GM21528 (cell line): ENCODE measurements around the gene ANP32A.
"Not testable (repeated sequence)": the region's sequence is repeated elsewhere in the genome, so short reads cannot be mapped to it uniquely, and the experiment has no call there.

ENCODE experiments used
- ATAC-seq: cut with Tn5 transposase; IDR thresholded peaks from one replicate; pipeline ENCODE4 v1.9.1; 2021; ENCODE audit warnings: mild to moderate bottlenecking, moderate library complexity; ENCODE audit not compliant: unreplicated experiment, low FRiP score

ANP32A gene

DNA sequence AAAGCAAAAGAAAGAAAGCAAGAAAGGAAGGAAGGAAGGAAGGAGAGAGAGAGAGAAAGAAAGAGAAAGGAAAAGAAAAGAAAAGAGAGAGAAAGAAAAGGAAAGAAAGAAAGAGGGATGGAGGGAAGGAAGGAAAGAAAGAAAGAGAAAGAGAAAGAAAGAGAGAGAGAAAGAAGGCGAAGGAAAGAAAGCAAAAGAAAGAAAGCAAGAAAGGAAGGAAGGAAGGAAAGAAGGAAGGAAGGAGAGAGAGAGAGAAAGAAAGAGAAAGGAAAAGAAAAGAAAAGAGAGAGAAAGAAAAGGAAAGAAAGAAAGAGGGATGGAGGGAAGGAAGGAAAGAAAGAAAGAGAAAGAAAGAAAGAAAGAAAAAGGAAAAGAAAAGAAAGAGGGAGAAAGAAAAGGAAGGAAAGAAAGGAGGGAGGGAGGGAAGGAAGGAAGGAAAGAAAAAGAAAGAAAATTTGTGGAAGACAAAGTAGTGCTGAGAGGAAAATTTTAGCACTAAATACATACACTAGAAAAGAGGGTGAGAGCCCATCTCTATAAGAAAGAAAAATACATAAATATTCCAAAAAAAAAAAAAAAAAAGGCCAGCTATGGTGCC is 60.6 kb downstream of the ANP32A start:
- not testable (repeated sequence) for ATAC-seq

DNA sequence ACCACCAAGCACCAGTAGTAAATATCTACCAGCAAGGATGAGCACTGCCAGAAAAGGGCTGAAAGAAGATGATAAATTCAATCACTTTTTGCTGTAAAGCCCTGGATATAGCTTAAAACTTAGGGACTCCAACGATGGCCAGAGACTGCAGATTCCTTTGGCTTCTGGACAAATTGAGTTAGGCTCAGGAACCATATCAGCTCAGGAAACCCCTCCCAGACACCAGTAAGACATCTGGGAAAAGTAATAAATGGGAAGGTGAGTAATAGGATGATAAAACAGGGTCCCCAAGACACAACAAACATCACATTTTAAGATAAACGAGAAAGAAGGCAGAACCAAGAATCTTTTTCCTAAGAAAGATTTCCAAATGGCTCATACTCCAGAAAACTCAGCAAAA is 65.0 kb downstream of the ANP32A start:
- ATAC-seq = no peak

DNA sequence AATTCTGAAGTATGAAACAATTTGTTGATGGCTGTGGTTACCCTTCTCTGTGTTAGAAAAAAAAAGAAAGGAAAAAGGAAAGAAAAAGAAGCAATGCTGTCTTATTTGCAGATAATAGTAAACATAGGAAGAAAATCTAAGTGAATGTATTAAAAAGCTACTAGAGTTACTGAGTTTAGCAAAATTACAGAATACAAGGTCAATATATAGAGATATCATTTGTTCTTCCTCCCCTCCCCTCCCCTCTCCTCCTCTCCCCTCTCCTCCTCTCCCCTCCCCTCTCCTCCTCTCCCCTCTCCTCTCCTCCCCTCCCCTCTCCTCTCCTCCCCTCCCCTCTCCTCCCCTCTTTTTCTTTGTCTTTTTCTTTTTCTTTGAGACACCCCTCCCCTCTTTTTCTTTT is 69.1 kb downstream of the ANP32A start:
- no peak for ATAC-seq

DNA sequence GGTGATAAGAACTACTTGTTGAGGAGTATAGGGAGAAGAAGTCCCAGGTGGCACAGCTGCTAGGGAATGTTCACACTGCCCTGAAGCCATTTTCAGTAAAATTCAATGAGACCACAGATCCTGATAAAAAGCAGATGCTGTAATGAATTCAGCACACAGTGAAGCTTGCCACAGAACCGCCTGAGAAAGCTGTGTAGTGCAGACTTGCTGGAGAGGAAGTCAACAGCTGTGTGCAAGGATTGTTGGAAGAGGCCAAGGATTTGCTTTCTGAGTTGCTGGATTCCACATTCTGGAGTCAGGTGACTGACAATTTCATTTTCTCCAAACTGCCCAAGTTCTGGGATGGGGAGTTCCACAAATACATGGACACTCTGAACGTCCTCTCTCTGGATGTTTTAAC is 70.9 kb downstream of the ANP32A start:
- ATAC-seq = no peak

DNA sequence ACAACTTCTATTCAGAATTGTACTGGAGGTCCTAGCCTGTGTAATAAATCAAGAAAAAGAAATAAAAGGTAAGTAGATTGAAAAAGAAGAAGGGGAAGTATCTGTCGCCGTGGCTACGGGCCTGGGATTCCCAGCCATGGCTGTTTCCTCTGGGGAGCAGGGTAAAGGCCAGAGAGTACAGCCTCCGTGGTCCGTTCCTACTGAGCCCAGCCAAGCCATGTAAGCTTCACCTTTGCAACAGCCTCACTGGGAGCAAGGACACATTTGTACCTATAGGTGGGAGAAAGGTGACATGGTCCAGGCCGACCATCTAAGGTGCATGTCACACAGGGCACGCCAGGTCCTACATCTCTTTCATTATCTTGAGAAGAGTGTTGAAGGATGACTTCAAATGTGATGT is 71.3 kb downstream of the ANP32A start:
- no peak for ATAC-seq

DNA sequence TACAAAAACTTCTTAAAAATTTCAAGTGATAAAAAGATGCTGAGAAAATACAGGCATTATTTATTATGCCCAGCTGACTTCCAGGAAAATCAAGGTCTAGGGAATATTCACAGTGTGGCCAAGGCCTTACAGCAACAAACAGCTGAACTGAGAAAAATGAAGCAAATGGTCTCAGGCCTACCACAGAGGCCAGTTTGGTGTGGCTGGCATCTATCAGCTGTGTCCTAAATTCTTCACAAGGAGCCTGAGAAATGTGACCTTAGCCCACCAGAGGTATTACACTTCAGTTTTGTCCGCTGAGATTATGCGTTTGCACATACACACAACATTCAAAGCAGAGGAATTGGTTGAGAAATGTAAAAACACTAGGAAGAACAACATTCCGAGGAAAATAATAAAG is 77.4 kb downstream of the ANP32A start:
- ATAC-seq = no peak

DNA sequence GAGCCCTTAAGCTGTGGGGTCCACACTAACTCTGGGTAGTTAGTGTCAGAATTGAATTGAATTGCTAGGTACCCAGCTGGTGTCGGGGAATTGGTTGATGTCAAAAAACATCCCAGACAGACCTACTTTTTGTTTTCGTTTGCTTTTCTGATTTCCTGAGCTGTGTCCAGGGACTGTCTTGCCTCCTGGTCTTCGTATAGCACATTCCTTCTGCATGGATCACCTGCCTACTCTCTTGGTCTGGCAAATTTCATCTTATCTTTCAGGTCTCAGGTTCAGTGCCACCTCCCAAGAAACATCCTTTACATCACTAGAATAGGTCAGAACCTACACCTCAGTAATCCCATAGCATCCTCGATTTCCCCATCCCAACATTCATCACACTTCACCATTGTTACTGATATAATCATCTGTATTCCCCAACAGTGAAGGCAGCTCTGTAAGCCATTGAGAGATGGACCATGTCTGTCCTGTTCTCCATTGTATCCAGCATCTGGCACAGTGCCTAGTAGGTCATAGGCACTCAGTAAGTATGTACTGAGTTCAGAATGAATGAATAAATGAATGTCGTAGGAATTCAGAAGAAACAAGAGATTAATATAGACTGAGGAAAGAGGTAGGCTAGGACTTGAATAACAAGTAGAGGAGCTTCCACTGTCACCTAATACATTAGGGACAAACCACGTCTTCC is 81.2 kb downstream of the ANP32A start:
- no peak for ATAC-seq

DNA sequence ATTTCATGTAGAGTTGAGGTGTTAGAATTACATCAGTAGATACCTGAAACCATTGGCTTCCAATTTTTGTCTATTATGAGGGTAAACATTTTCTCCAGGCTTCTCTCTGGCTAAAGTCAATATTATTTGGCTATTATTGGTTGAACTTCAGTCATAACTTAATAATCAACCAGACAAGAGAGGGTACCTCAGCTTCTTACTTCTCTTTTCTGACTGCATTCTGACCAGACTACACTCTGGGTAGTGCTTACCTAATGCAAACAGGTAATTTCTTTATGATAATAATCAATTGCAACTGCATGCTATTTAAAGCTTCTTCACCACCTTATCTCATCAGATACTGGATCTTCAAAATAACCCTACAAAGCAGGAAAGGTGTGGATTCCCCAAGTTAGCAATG is 85.1 kb downstream of the ANP32A start:
- ATAC-seq = no peak

DNA sequence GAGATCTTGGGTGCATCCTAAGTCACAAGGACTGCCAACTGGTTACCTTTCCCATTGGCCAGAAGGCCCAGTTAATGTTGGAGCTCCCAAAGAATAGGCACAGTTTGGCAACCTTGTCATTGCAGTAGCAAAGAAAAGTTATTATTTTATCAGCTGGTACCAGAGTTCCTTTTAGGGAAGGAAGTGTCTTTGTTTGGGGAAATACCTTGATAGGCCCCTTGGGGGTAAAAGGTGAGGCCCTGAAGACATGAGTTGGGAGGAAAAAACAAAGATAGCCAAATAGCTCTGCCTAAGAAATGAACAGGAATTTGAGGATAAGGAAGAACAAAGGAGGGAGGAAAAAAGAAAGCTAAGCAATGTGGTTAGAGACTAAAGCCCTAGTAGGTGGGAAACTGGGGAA is 85.8 kb downstream of the ANP32A start:
- no peak for ATAC-seq

DNA sequence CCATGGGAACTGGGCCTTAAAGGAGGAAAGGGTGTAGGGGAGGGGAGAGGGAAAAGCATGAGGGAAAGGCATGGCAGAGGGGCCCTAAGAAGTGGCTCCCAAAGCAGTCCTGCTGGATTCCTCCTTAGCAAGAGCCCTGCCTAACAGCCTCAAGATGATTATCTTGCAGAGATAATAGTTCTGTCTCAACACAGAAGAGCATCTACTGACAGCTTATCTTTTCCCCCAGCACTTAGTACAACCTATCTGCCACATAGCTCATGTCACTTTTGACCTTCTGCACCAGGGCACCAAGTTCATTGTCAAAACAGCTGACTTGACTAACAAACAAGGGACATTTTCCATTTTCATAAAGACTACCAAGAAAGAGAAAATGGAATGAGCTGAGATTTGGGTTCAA is 86.3 kb downstream of the ANP32A start:
- no peak for ATAC-seq

DNA sequence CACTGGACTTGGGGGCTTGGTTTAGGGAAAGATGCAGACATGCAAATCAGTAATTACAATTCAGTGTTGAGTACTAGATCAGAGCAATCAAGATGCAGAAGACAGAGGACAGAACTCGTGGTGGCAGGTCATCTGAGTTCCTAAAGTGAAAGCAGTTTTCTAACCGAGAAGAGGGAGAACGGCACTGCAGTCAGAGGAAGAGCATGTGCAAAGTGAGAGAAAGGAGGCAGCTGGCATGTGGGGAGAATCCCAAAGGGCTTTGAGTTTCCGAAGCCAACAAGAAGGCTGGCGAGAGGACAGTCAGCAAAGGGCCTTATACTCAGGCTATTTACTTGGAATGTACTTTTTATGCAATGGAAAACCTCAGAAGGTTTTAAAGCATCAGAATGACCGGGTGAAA is 87.0 kb downstream of the ANP32A start:
- no peak for ATAC-seq

DNA sequence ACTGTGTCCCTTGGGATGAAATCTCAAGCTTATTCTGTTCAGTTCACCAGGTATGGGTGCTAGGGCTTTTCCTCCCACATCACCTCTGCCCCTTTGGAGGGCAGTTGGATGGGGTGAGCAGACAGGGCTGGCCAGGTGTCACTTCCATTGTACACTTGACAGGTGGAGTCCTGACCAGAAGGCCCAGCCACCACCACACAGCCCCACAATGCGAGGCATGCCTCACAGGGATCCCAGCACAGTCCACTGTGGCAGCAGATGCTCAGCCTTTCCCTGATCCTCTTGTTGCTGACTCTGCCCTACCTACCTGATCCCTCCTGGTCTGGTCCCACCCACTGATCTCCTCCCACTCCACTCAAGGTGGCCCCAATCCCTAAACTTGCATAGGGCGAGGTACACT is 88.2 kb downstream of the ANP32A start:
- no peak for ATAC-seq

DNA sequence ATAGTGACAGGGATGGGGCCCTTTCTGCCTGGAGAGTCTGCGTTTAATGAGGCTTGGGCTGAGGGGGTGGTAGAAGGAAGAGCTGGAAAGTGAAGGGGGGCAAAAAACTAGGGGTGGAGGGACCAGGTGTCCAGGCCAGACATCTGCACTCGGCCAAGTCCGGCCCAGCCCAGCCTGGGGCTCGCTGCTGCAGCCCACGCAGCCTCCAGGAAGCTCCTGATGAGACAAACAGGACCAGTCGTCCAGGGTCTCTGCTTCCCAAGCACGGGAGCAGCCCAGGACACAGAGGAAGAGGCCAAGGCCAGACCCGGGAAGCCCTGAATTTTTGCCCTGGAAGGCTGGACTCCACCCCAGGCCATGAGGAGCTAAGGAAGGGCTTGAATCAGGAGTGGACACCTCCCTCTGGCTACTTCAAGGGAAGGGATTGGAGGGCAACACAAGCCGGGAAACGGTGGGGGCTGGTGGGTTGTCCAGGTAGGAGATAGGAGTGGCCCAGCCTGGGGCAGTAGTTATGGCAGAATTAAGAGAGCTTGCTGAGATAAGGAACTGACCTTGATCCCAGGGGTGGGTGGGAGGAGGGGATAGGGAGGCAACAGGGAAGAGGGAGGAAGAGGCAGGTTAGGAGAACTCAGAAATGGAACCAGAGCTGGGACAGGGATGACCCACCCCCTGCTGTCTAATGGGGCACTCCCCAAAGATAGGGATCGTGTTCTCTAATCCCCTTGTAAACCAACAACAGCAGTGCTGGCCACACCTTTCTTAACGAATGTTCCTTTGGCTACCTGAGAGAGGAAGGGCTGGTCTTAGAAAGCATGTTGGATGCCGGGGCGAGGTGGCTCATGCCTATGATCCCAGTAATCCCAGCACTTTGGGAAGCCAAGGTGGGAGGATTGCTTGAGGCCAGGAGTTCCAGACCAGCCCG is 89.5 kb downstream of the ANP32A start:
- no peak for ATAC-seq

DNA sequence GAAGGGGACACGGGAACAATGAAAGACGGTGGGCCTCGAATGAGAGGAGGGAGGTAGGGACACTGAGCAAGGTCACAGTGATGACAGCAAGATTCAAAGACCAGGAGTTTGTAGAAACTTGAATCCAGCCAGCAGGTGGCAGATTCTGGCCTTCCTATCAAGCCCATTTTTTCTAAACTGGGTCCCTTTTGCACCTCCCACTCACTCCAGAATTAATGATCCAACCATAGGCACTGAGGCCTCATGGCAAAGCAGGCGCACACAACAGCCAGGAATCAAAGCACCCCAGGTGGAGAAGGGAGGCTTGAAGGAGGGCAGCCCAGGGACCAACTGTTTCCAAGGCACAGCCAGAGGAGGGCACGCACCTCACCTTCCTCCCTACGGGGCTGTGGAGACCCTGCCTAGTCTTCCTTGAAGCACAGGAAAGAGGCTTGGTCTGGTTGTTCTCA is 90.2 kb downstream of the ANP32A start:
- ATAC-seq = no peak

DNA sequence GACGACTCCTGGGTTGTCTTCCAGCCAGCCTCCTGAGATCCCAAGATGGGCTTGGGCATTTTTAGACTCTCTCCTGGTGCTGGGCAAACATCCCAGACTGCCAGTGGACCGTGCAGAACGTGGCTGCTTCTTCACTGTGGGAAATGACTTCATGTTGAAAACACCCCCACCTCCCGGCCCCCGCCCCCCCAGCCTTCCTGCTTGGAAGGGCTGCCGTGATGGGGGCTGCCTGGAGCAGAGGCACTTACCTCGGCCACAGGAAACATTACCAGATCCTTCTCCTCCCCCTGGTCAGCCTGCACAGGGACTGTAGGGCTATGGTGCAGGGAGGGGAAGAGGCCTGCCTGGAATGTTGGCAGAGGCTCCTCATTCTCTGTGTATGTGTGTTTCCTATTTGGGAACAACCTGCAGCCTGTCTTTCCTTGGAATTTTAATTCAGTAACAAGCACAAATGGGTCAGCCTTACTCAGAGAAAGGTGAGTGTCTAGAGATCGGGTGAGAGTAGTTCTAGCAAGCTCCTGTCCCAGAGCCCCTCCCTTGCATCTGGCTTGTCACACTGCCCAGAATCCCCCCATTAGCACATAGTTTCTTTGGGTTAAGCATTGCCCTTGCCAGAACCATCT is 90.8 kb downstream of the ANP32A start:
- ATAC-seq = no peak
